Measurements from ENCODE around the gene RCAN3.

GRCh38 chr1:24493785-24494184 is 8.9 kb upstream of the RCAN3 start:
- no peak for TF ChIP-seq REPIN1 (tag by site-specific recombination; IDR thresholded peaks at IDR 0.05; ENCODE audit: low read depth)
- TF ChIP-seq, protein P1, sequence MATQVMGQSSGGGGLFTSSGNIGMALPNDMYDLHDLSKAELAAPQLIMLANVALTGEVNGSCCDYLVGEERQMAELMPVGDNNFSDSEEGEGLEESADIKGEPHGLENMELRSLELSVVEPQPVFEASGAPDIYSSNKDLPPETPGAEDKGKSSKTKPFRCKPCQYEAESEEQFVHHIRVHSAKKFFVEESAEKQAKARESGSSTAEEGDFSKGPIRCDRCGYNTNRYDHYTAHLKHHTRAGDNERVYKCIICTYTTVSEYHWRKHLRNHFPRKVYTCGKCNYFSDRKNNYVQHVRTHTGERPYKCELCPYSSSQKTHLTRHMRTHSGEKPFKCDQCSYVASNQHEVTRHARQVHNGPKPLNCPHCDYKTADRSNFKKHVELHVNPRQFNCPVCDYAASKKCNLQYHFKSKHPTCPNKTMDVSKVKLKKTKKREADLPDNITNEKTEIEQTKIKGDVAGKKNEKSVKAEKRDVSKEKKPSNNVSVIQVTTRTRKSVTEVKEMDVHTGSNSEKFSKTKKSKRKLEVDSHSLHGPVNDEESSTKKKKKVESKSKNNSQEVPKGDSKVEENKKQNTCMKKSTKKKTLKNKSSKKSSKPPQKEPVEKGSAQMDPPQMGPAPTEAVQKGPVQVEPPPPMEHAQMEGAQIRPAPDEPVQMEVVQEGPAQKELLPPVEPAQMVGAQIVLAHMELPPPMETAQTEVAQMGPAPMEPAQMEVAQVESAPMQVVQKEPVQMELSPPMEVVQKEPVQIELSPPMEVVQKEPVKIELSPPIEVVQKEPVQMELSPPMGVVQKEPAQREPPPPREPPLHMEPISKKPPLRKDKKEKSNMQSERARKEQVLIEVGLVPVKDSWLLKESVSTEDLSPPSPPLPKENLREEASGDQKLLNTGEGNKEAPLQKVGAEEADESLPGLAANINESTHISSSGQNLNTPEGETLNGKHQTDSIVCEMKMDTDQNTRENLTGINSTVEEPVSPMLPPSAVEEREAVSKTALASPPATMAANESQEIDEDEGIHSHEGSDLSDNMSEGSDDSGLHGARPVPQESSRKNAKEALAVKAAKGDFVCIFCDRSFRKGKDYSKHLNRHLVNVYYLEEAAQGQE (tag by site-specific recombination; IDR thresholded peaks at IDR 0.05), result no peak
- TF ChIP-seq CTCF (tag by site-specific recombination; IDR thresholded peaks at IDR 0.05), result no peak
- TF ChIP-seq ZNF274 (IDR thresholded peaks at IDR 0.05; ENCODE audit: low read length), result no peak
- TF ChIP-seq ZNF274 (tag by site-specific recombination; IDR thresholded peaks at IDR 0.05; ENCODE audit: borderline replicate concordance), result no peak
- TF ChIP-seq MYNN (tag by site-specific recombination; IDR thresholded peaks at IDR 0.05; ENCODE audit: borderline replicate concordance), result no peak
- TF ChIP-seq ZNF174 (tag by site-specific recombination; IDR thresholded peaks at IDR 0.05), result no peak
- TF ChIP-seq PATZ1 (tag by site-specific recombination; IDR thresholded peaks at IDR 0.05), result no peak
- TF ChIP-seq, protein P2, sequence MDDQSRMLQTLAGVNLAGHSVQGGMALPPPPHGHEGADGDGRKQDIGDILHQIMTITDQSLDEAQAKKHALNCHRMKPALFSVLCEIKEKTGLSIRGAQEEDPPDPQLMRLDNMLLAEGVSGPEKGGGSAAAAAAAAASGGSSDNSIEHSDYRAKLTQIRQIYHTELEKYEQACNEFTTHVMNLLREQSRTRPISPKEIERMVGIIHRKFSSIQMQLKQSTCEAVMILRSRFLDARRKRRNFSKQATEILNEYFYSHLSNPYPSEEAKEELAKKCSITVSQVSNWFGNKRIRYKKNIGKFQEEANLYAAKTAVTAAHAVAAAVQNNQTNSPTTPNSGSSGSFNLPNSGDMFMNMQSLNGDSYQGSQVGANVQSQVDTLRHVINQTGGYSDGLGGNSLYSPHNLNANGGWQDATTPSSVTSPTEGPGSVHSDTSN (CRISPR knock-in tag; IDR thresholded peaks at IDR 0.05), result no peak
- TF ChIP-seq ZNF658 (tag by site-specific recombination; IDR thresholded peaks at IDR 0.05), result no peak
- TF ChIP-seq ZNF830 (tag by site-specific recombination; IDR thresholded peaks at IDR 0.05; ENCODE audit: low read depth), result no peak
- no peak for TF ChIP-seq ZBTB11 (tag by site-specific recombination; conservative IDR thresholded peaks at IDR 0.05; ENCODE audit: low read depth)

All from HEK293 (cell line).